ENCODE measurements around the gene ZNF530.

DNA sequence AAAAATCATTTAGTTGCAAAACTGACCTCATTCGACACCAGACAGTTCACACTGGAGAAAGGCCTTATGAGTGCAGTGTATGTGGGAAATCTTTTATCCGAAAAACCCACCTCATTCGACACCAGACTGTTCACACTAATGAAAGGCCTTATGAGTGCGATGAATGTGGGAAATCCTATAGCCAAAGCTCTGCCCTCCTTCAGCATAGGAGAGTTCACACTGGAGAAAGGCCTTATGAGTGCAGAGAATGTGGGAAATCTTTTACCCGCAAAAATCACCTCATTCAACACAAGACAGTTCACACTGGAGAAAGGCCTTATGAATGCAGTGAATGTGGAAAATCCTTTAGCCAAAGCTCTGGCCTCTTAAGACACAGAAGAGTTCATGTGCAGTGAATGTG, 7.2 kb downstream of the ZNF530 start:
- TF ChIP-seq, protein P1, sequence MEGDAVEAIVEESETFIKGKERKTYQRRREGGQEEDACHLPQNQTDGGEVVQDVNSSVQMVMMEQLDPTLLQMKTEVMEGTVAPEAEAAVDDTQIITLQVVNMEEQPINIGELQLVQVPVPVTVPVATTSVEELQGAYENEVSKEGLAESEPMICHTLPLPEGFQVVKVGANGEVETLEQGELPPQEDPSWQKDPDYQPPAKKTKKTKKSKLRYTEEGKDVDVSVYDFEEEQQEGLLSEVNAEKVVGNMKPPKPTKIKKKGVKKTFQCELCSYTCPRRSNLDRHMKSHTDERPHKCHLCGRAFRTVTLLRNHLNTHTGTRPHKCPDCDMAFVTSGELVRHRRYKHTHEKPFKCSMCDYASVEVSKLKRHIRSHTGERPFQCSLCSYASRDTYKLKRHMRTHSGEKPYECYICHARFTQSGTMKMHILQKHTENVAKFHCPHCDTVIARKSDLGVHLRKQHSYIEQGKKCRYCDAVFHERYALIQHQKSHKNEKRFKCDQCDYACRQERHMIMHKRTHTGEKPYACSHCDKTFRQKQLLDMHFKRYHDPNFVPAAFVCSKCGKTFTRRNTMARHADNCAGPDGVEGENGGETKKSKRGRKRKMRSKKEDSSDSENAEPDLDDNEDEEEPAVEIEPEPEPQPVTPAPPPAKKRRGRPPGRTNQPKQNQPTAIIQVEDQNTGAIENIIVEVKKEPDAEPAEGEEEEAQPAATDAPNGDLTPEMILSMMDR (IDR thresholded peaks at IDR 0.05) = no peak
- TF ChIP-seq POLR2A (IDR thresholded peaks at IDR 0.05) = no peak
